Hematopoietic multipotent progenitor cell treated with erythropoietin and hydrocortisone succinate and interleukin-3 and kit ligand, for 17 days (in vitro differentiated cells): Measurements from ENCODE around the gene CAMK2A.

Experiments
- DNase-seq: peaks from one replicate; pipeline ENCODE4 v3.0.0-alpha.2; 2015; ENCODE audit warnings: low spot score

Gene CAMK2A

GRCh38 chr5:150289551-150290390, at the start of gene CAMK2A:
TSS of gene CAMK2A (minus strand) at chr5:150289773. CDS start at chr5:150289625, 148 bp downstream.
- no peak for DNase-seq

- DNase-seq: no peak
Observed at GRCh38 chr5:150339165-150339564, 49.6 kb upstream of the CAMK2A start.

- no peak for DNase-seq
Observed at GRCh38 chr5:150338546-150338945, 49.0 kb upstream of the CAMK2A start.

- DNase-seq: no peak
Observed at GRCh38 chr5:150335778-150336177, 46.2 kb upstream of the CAMK2A start.

- DNase-seq: no peak
Observed at GRCh38 chr5:150333400-150333799, 43.8 kb upstream of the CAMK2A start.

- no peak for DNase-seq
Observed at GRCh38 chr5:150329881-150330876, 40.6 kb upstream of the CAMK2A start.

GRCh38 chr5:150329038-150329437, 39.5 kb upstream of the CAMK2A start:
- DNase-seq: no peak

GRCh38 chr5:150328515-150328914, 38.9 kb upstream of the CAMK2A start:
- no peak for DNase-seq

GRCh38 chr5:150327139-150327538, 37.6 kb upstream of the CAMK2A start:
- DNase-seq: no peak

GRCh38 chr5:150326707-150327106, 37.1 kb upstream of the CAMK2A start:
- no peak for DNase-seq

- DNase-seq: no peak
Observed at GRCh38 chr5:150325426-150325825, 35.9 kb upstream of the CAMK2A start.

GRCh38 chr5:150323819-150324218, 34.2 kb upstream of the CAMK2A start:
- no peak for DNase-seq

GRCh38 chr5:150323092-150323491, 33.5 kb upstream of the CAMK2A start:
- DNase-seq: no peak

- DNase-seq: no peak
Observed at GRCh38 chr5:150322202-150322601, 32.6 kb upstream of the CAMK2A start.

GRCh38 chr5:150321784-150322183, 32.2 kb upstream of the CAMK2A start:
- no peak for DNase-seq

GRCh38 chr5:150321211-150321610, 31.6 kb upstream of the CAMK2A start:
- DNase-seq: no peak

GRCh38 chr5:150320044-150320613, 30.6 kb upstream of the CAMK2A start:
- no peak for DNase-seq

GRCh38 chr5:150319484-150319790, 29.9 kb upstream of the CAMK2A start:
- no peak for DNase-seq

- no peak for DNase-seq
Observed at GRCh38 chr5:150318613-150319483, 29.3 kb upstream of the CAMK2A start.

- DNase-seq: no peak
Observed at GRCh38 chr5:150317048-150318003, 27.8 kb upstream of the CAMK2A start.
